Mammary microvascular endothelial cell (primary cell): ENCODE data around the gene FBXL5. TPM values are rescaled to one million over a fixed set of nuclear protein-coding genes. Genes with fewer than 3 reads are reported as not detected.

Experiments
- total RNA-seq: library from RNA; depleted of rRNA; stranded (reverse); fragments of >200 nt; gene quantifications from 2 replicates; pipeline ENCODE4 v1.2.3, GENCODE V29; 2015

FBXL5 gene
- total RNA-seq: 87.8 and 99.7 TPM in 2 replicates

GRCh38 chr4:15655223-15656037 is at the start of gene FBXL5:
TSS of gene FBXL5 (minus strand) at chr4:15655357. CDS start at chr4:15655287, 70 bp downstream.

GRCh38 chr4:15702941-15703403 is 47.8 kb upstream of the FBXL5 start, which contains the start of gene BST1:
TSS of gene BST1 (plus strand) at chr4:15703065. CDS start at chr4:15703145, 80 bp downstream.

GRCh38 chr4:15681372-15682241 is 26.4 kb upstream of the FBXL5 start, which contains the start of gene FAM200B:
TSS of gene FAM200B (plus strand) at chr4:15681827. CDS start at chr4:15686978, 5,151 bp downstream.

Other genes with a start within 250 kb of the FBXL5 start
- gene C1QTNF7, start 227.3 kb downstream of the FBXL5 start, total RNA-seq: not detected in 2 replicates
- gene CC2D2A, start 185.5 kb downstream of the FBXL5 start, total RNA-seq: 4.2 and 8.5 TPM in 2 replicates
- 56.5 and 68.6 TPM in 2 replicates for gene FAM200B, start 26.5 kb upstream of the FBXL5 start, total RNA-seq
- 58.4 and 61.7 TPM in 2 replicates for gene BST1, start 47.7 kb upstream of the FBXL5 start, total RNA-seq
- gene CD38, start 123.0 kb upstream of the FBXL5 start, total RNA-seq: 3.1 and 4.5 TPM in 2 replicates